PC-9 (cell line): ENCODE results near the gene PAK4.

Experiments used
- EZH2 ChIP-seq: fragments of 200-600 bp; sonication (generic); IDR thresholded peaks from 2 replicates; pipeline ENCODE4 v1.8.0; 2017; ENCODE audit warnings: antibody characterized with exemption, low read depth
- TF ChIP-seq, protein P1 (sequence below): fragments of 200-600 bp; sonication (generic); conservative IDR thresholded peaks from 2 replicates; pipeline ENCODE4 v1.6.1; 2017; ENCODE audit warnings: mixed run types, antibody characterized with exemption, mild to moderate bottlenecking, moderate library complexity

DNA sequence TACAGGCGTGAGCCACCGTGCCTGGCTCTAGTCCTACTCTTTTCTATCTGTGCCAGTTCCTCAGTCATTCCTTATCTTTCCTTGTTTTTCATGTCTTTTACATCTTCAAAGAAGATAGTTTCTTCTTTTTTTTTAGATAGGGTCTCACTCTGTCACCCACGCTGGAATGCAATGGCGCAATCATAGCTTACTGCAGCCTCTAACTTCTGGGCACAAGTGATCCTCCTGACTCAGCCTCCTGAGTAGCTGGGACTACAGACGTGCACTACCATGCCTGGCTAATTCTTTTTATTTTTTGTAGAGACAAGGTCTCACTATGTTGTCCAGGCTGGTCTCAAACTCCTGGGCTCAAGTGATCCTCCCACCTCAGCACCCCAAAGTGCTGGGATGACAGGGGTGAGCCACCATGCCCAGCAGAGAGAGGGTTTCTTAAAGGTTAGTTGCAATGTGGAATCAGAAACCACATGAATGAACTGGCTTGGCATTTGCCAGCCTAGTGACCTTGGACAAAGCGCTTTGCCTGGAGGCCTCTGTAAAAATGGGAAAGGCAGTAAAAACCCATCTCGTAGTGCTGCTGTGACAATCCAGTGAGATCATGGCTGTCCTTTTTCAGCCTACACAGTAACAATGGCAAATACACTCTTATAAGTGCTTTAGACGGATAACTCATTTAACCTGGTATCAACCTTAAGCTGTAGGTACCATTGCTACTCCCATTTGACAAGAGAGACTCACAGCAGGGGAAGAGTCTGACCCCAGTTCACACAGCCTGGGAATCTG lies 37.5 kb upstream of the PAK4 start:
- TF ChIP-seq, protein P1, sequence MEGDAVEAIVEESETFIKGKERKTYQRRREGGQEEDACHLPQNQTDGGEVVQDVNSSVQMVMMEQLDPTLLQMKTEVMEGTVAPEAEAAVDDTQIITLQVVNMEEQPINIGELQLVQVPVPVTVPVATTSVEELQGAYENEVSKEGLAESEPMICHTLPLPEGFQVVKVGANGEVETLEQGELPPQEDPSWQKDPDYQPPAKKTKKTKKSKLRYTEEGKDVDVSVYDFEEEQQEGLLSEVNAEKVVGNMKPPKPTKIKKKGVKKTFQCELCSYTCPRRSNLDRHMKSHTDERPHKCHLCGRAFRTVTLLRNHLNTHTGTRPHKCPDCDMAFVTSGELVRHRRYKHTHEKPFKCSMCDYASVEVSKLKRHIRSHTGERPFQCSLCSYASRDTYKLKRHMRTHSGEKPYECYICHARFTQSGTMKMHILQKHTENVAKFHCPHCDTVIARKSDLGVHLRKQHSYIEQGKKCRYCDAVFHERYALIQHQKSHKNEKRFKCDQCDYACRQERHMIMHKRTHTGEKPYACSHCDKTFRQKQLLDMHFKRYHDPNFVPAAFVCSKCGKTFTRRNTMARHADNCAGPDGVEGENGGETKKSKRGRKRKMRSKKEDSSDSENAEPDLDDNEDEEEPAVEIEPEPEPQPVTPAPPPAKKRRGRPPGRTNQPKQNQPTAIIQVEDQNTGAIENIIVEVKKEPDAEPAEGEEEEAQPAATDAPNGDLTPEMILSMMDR, result no peak
- no peak for TF ChIP-seq EZH2
